Activated naive CD4-positive, alpha-beta T cell treated with Interleukin-2 at 50 U/mL for 16 hours (primary cell): ENCODE results near the gene MXRA8.

Source experiments
- DNase-seq: peaks from one replicate; pipeline ENCODE4 v3.0.0-alpha.2; 2020

MXRA8 gene

GRCh38 chr1:1333551-1334241 lies 24.7 kb downstream of the MXRA8 start:
- no peak for DNase-seq

- DNase-seq = no peak
These were observed 25.4 kb downstream of the MXRA8 start for GRCh38 chr1:1332774-1333480.

- no peak for DNase-seq
These were observed 26.2 kb downstream of the MXRA8 start for GRCh38 chr1:1332031-1332755.

GRCh38 chr1:1331068-1331965 lies 27.0 kb downstream of the MXRA8 start, which contains the start of gene TAS1R3:
TAS1R3 (plus strand) TSS chr1:1331280; CDS start chr1:1331346, 66 bp downstream.
- DNase-seq = no peak

- no peak for DNase-seq
These were observed 27.8 kb downstream of the MXRA8 start for GRCh38 chr1:1330366-1331067.

GRCh38 chr1:1329304-1330210 lies 28.8 kb downstream of the MXRA8 start:
- no peak for DNase-seq

- no peak for DNase-seq
These were observed 30.1 kb downstream of the MXRA8 start for GRCh38 chr1:1328254-1328653.

GRCh38 chr1:1327291-1327690 lies 31.1 kb downstream of the MXRA8 start:
- DNase-seq = no peak

- DNase-seq = no peak
These were observed 32.2 kb downstream of the MXRA8 start for GRCh38 chr1:1326075-1326605.

GRCh38 chr1:1325288-1326074 lies 32.9 kb downstream of the MXRA8 start:
- DNase-seq = no peak

- DNase-seq = peak; percentile 94
These were observed 33.6 kb downstream of the MXRA8 start, which contains the start of the genes CPTP and INTS11 for GRCh38 chr1:1324524-1325287. CPTP (plus strand) TSS chr1:1324802; CDS start chr1:1326911, 2,109 bp downstream. INTS11 (minus strand) TSS chr1:1324660; CDS start chr1:1324608, 52 bp downstream.

GRCh38 chr1:1324084-1324523 lies 34.3 kb downstream of the MXRA8 start:
- no peak for DNase-seq

- no peak for DNase-seq
These were observed 35.4 kb downstream of the MXRA8 start for GRCh38 chr1:1322952-1323351.

- no peak for DNase-seq
These were observed 35.9 kb downstream of the MXRA8 start for GRCh38 chr1:1322418-1322817.

- DNase-seq = no peak
These were observed 36.9 kb downstream of the MXRA8 start for GRCh38 chr1:1321477-1321876.

- no peak for DNase-seq
These were observed 37.5 kb downstream of the MXRA8 start for GRCh38 chr1:1320666-1321448.

GRCh38 chr1:1319646-1319941 lies 38.8 kb downstream of the MXRA8 start:
- DNase-seq = no peak
